Tibial artery (tissue), 4 donors: ENCODE data around the gene FAM184B.

ENCODE experiments used
- DNase-seq, 2 donors: peaks; one replicate each; pipeline ENCODE4 v3.0.0-alpha.2; 2019
- H3K27ac ChIP-seq, 2 donors: fragments of 200-600 bp; sonication (generic) in 1 of 2; 1 replicate in 1 of 2; 2 replicates in 1 of 2; pipeline ENCODE4 v1.5.1; 2018 to 2019; ENCODE audit warnings: mild to moderate bottlenecking in 1 of 2
- H3K27me3 ChIP-seq, 2 donors: fragments of 200-600 bp; sonication (generic) in 1 of 2; one replicate each; pipeline versions ENCODE4 v1.5.1 to v1.6.0; 2016 to 2019
- H3K36me3 ChIP-seq, 3 donors: fragments of 200-600 bp; sonication (generic) in 2 of 3; one replicate each; pipeline ENCODE4 v1.5.1; 2016 to 2019; ENCODE audit warnings: mild to moderate bottlenecking in 2 of 3
- H3K4me1 ChIP-seq, 4 donors: fragments of 200-600 bp; sonication (generic) in 2 of 4; 1 replicate in 3 of 4; 2 replicates in 1 of 4; pipeline ENCODE4 v1.5.1; 2016 to 2019
- H3K4me3 ChIP-seq, 2 donors: fragments of 200-600 bp; sonication (generic) in 1 of 2; 1 replicate in 1 of 2; 2 replicates in 1 of 2; pipeline ENCODE4 v1.5.1; 2018 to 2019; ENCODE audit warnings: mild to moderate bottlenecking in 2 of 2
- H3K9me3 ChIP-seq, 3 donors: fragments of 200-600 bp; sonication (generic) in 1 of 3; one replicate each; pipeline ENCODE4 v1.5.1; 2016 to 2019
- CTCF ChIP-seq, 2 experiments: fragments of 200-600 bp in 1 of 2; fragments of 450-650 bp in 1 of 2; IDR thresholded peaks; one replicate each; pipeline ENCODE4 v1.5.1; 2017 to 2019; ENCODE audit warnings: antibody characterized with exemption in 2 of 2, mild to moderate bottlenecking in 1 of 2, moderate library complexity in 1 of 2
- intact Hi-C: fragments of 100-400 bp; cut with DNase I; formaldehyde crosslinking; loops from one replicate; pipeline ENCODE4 v1.15.0; 2023; ENCODE audit warnings: low total_unique reads

The FAM184B gene

GRCh38 chr4:17726911-17727310 is 54.5 kb downstream of the FAM184B start:
- no peaks in the 10 kb centered on the region for H3K9me3 ChIP-seq
- intact Hi-C loops, result no loop called here
- no peak overlapping the region for H3K27ac ChIP-seq
- H3K27me3 ChIP-seq, result no peaks in the 10 kb centered on the region
- H3K4me1 ChIP-seq, result peaks cover 0 to 3% (median 0%) of the 10 kb centered on the region in 4 donors
- TF ChIP-seq CTCF (IDR thresholded peaks at IDR 0.05), result no peak
- no peak overlapping the region for H3K4me3 ChIP-seq
- H3K36me3 ChIP-seq, result no peaks in the 10 kb centered on the region
- no peak for DNase-seq

GRCh38 chr4:17723648-17724047 is 57.8 kb downstream of the FAM184B start:
- Histone ChIP-seq H3K4me3 (no peak overlapping the region), H3K9me3 (no peaks in the 10 kb centered on the region), H3K4me1 (peaks cover 0 to 14% (median under 1%) of the 10 kb centered on the region in 4 donors), H3K27me3 (no peaks in the 10 kb centered on the region), H3K27ac (no peak overlapping the region), H3K36me3 (no peaks in the 10 kb centered on the region)
- no peak for DNase-seq
- intact Hi-C loops, result no loop called here
- TF ChIP-seq CTCF (IDR thresholded peaks at IDR 0.05), result no peak

GRCh38 chr4:17722356-17722700 is 59.1 kb downstream of the FAM184B start:
- TF ChIP-seq CTCF (IDR thresholded peaks at IDR 0.05), result no peak
- DNase-seq, result no peak
- H3K27me3 ChIP-seq, result no peaks in the 10 kb centered on the region
- H3K4me1 ChIP-seq, result peaks cover 0 to 27% (median 3%) of the 10 kb centered on the region in 4 donors
- no peaks in the 10 kb centered on the region for H3K36me3 ChIP-seq
- intact Hi-C loops, result no loop called here
- no peak overlapping the region for H3K4me3 ChIP-seq
- no peak overlapping the region for H3K27ac ChIP-seq
- no peaks in the 10 kb centered on the region for H3K9me3 ChIP-seq

GRCh38 chr4:17721496-17722355 is 59.7 kb downstream of the FAM184B start:
- no peak for TF ChIP-seq CTCF (IDR thresholded peaks at IDR 0.05)
- no peaks in the 10 kb centered on the region for H3K36me3 ChIP-seq
- peaks cover 0 to 29% (median 3%) of the 10 kb centered on the region in 4 donors for H3K4me1 ChIP-seq
- DNase-seq, result no peak
- no peaks in the 10 kb centered on the region for H3K27me3 ChIP-seq
- intact Hi-C loops, result no loop called here
- no peak overlapping the region for H3K4me3 ChIP-seq
- H3K9me3 ChIP-seq, result no peaks in the 10 kb centered on the region
- no peak overlapping the region for H3K27ac ChIP-seq

GRCh38 chr4:17719106-17719505 is 62.3 kb downstream of the FAM184B start:
- H3K27me3 ChIP-seq, result no peaks in the 10 kb centered on the region
- no peaks in the 10 kb centered on the region for H3K36me3 ChIP-seq
- DNase-seq, result no peak
- no peaks in the 10 kb centered on the region for H3K9me3 ChIP-seq
- TF ChIP-seq CTCF (IDR thresholded peaks at IDR 0.05), result no peak
- no peak overlapping the region for H3K4me3 ChIP-seq
- intact Hi-C loops, result no loop called here
- H3K27ac ChIP-seq, result no peak overlapping the region
- H3K4me1 ChIP-seq, result peaks cover 0 to 29% (median 3%) of the 10 kb centered on the region in 4 donors
